Activated B cell treated with CpG ODN at 0.5 μM for 24 hours (primary cell): ENCODE measurements around the gene ACD. TPM values are rescaled to one million over a fixed set of nuclear protein-coding genes. Genes with fewer than 3 reads are reported as not detected.

Experiments
- ATAC-seq: fragments of 200-7000 bp; cut with Tn5 transposase; one replicate; pipeline ENCODE4 v1.10.0; 2021; ENCODE audit warnings: low read depth, mild to moderate bottlenecking, moderate library complexity
- CTCF ChIA-PET: fragments of 350-600 bp; sonication (Branson Sonifier 250); formaldehyde crosslinking; loops from one replicate; lab custom pipeline; 2021; ENCODE audit warnings: antibody characterized with exemption; lab: Charles Lee
- POLR2A ChIA-PET: fragments of 350-600 bp; sonication (Branson Sonifier 250); formaldehyde crosslinking; loops from one replicate; lab custom pipeline; 2021; ENCODE audit warnings: antibody characterized with exemption; lab: Charles Lee
- DNase-seq: peaks from one replicate; pipeline ENCODE4 v3.0.0; 2022
- H3K27ac Mint-ChIP-seq: one replicate; pipeline ENCODE4 v1.8.0; 2020; ENCODE audit warnings: mixed read lengths
- H3K27me3 Mint-ChIP-seq: one replicate; pipeline ENCODE4 v1.8.0; 2021; ENCODE audit warnings: mixed read lengths
- H3K36me3 Mint-ChIP-seq: one replicate; pipeline ENCODE4 v1.8.0; 2021; ENCODE audit warnings: low read depth, mixed read lengths
- H3K4me1 Mint-ChIP-seq: one replicate; pipeline ENCODE4 v1.8.0; 2021; ENCODE audit warnings: mixed read lengths
- H3K4me3 Mint-ChIP-seq: one replicate; pipeline ENCODE4 v1.8.0; 2020; ENCODE audit warnings: mild to moderate bottlenecking, mixed read lengths
- H3K9me3 Mint-ChIP-seq: one replicate; pipeline ENCODE4 v1.8.0; 2020; ENCODE audit warnings: mixed read lengths
- CTCF ChIP-seq: fragments of 200-600 bp; IDR thresholded peaks from one replicate; pipeline ENCODE4 v1.8.0; 2022; ENCODE audit warnings: antibody characterized with exemption, mild to moderate bottlenecking
- intact Hi-C: fragments of 100-400 bp; cut with micrococcal nuclease; formaldehyde crosslinking; loops from one replicate; pipeline ENCODE4 v1.15.1; 2024
- total RNA-seq: library from RNA; stranded (reverse); gene quantifications from 2 replicates; pipeline ENCODE4 v1.2.3, GENCODE V29; 2022

Gene ACD
- 38.2 and 41.4 TPM in 2 replicates for total RNA-seq

DNA sequence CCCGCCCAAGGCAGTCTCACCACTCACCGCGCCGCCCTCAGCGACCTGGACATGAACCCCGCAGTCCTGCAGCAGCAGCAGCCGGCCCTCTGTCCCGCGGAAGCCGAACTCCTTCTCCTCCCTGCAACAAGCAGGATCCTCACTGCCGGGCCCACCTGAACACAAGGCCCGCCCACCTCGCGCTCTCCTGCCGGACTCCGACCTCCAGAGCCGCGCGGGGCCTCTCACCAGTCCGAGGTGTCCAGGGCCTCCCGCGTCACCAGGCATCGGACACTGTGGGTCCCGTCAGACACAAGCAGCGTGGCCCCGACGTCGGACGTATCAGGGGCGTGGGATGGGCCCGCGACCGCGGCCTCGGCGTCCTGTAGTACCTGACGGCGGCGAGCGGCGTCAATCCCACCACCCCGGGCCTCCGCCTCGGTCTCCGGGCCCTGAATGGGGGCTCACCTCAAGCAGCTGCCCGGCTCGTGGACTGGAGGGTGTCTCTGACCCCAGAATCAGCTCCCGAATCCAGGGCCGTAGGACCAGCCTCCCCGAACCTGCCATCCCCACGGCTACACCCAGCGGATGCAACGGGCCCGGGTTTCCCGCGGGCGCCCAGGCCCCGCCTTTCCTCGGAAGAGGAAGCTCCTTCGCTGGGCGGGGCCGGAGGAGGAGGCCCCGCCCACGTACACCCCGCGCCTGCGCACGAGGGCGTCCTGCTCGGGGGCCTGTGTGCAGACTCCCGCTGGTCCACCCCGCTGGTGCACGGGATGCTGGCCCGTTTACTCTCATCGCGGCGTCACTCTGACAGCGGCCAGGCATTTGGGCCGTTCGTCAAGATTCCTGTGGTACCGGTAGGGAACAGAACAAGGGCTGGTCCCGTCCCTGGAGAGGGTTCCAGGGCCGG, at the start of gene ACD:
Gene ACD (minus strand): TSS at position 586 of the 889 bp plus-strand sequence. CDS start 40 bp downstream, at position 546.
- peaks cover 26% of the 10 kb centered on the region for H3K4me1 Mint-ChIP-seq
- CTCF ChIA-PET: interaction anchor here (1.0 to 2.3 kb wide), 6 partner anchors 9 to 179 kb away, joined by 3 to 8 read pairs (median 4); partner anchors contain the start of genes ATP6V0D1 and CARMIL2
- DNase-seq: peak; percentile 98
- H3K4me3 Mint-ChIP-seq: peak within 1 kb of the TSS; percentile 94
- POLR2A ChIA-PET: interaction anchor here (0.6 to 3.6 kb wide), 28 partner anchors 9 to 425 kb away, joined by 3 to 32 read pairs (median 4); partner anchors contain the start of genes ATP6V0D1, CARMIL2, CTCF and FHOD1
- intact Hi-C loops: loop anchor here (1.0 to 10.0 kb wide), 11 partner anchors 15 to 575 kb away; partner anchors contain the start of genes ATP6V0D1, B3GNT9, CARMIL2 and CENPT
- H3K36me3 Mint-ChIP-seq: peaks cover 34% of the 10 kb centered on the region
- peak within 1 kb of the TSS; percentile 94 for H3K27ac Mint-ChIP-seq
- no peak for TF ChIP-seq CTCF
- no peaks in the 10 kb centered on the region for H3K27me3 Mint-ChIP-seq
- ATAC-seq: peak; percentile 73
- no peaks in the 10 kb centered on the region for H3K9me3 Mint-ChIP-seq

DNA sequence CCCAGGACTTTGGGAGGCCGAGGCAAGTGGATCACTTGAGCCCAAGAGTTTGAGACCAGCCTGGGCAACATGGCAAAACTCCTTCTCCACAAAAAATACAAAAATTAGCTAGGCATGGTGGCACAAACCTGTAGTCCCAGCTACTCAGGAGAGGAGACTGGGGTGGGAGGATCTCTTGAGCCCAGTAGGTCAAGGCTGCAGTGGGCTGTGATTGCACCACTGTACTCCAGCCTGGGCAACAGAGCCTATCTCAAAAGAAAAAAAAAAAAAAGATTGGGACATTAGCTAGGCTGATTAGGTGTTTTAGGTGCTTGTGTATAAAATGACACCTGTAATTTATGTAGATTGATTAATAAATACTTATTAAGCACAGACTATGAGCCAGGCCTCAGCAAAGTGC, 49.0 kb upstream of the ACD start:
- Mint-ChIP-seq H3K9me3 (no peaks in the 10 kb centered on the region), H3K36me3 (peaks cover 5% of the 10 kb centered on the region), H3K27me3 (no peaks in the 10 kb centered on the region), H3K4me3 (no peak overlapping the region), H3K4me1 (peaks cover 3% of the 10 kb centered on the region), H3K27ac (no peak overlapping the region)
- POLR2A ChIA-PET: no interaction called here
- DNase-seq (no peak), ATAC-seq (no peak)
- CTCF ChIA-PET: no interaction called here
- TF ChIP-seq CTCF: no peak
- intact Hi-C loops: no loop called here

GRCh38 chr16:67708368-67708771, 48.3 kb upstream of the ACD start:
- no peaks in the 10 kb centered on the region for H3K9me3 Mint-ChIP-seq
- no peaks in the 10 kb centered on the region for H3K27me3 Mint-ChIP-seq
- ATAC-seq: no peak
- ChIA-PET POLR2A (no interaction called here), CTCF (no interaction called here)
- no peak for TF ChIP-seq CTCF
- no peak overlapping the region for H3K27ac Mint-ChIP-seq
- peaks cover 5% of the 10 kb centered on the region for H3K36me3 Mint-ChIP-seq
- no peak overlapping the region for H3K4me3 Mint-ChIP-seq
- no peak for DNase-seq
- intact Hi-C loops: no loop called here
- no peaks in the 10 kb centered on the region for H3K4me1 Mint-ChIP-seq

GRCh38 chr16:67707790-67708189, 47.7 kb upstream of the ACD start:
- Mint-ChIP-seq H3K36me3 (peaks cover 5% of the 10 kb centered on the region), H3K27me3 (no peaks in the 10 kb centered on the region), H3K9me3 (no peaks in the 10 kb centered on the region), H3K4me1 (no peaks in the 10 kb centered on the region), H3K4me3 (no peak overlapping the region), H3K27ac (no peak overlapping the region)
- intact Hi-C loops: no loop called here
- DNase-seq (no peak), ATAC-seq (no peak)
- CTCF ChIA-PET: no interaction called here
- TF ChIP-seq CTCF: no peak
- POLR2A ChIA-PET: no interaction called here

- H3K27me3 Mint-ChIP-seq: no peaks in the 10 kb centered on the region
- no peaks in the 10 kb centered on the region for H3K9me3 Mint-ChIP-seq
- H3K27ac Mint-ChIP-seq: no peak overlapping the region
- intact Hi-C loops: no loop called here
- peaks cover 5% of the 10 kb centered on the region for H3K36me3 Mint-ChIP-seq
- ChIA-PET CTCF (no interaction called here), POLR2A (no interaction called here)
- ATAC-seq (no peak), DNase-seq (no peak)
- H3K4me1 Mint-ChIP-seq: no peaks in the 10 kb centered on the region
- no peak overlapping the region for H3K4me3 Mint-ChIP-seq
- TF ChIP-seq CTCF: no peak
Measured at GRCh38 chr16:67707210-67707609, 47.1 kb upstream of the ACD start.
